ENCODE results near the gene LDB2.

LDB2 gene

DNA sequence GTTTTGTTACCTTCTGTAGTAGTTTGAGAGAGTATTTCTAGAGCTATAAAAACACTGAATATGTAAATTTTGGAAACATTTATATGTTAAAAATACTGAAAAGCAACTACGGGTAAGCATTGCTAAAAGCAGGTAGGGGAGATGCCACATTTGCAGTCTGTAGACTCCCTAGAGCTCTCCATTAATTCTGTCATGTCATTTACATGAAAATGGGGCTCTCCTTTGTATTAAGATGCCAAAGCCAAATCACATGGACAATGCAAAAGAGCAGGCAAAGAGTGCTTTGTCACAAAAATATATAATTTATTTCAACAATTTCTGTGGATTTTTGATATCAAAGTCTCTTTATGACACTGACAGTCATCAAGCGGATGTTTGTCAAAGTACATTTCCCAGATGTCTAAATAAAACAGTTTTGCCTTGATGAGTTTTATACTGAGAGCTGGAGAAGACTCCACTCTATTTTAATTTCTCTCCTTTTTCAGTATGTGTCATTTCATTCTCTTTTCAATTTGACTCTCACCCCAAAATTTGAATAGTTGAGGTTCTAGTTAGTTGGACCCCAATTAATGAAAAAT lies 51.8 kb downstream of the LDB2 start:
- Histone ChIP-seq H3K9me3 (ENCODE audit: control insufficient read depth in 2 of 2, low read length in 2 of 2) (no peaks in the 10 kb centered on the region), H3K27ac (ENCODE audit: low read depth in 2 of 2, low read length in 2 of 2) (no peak overlapping the region), H3K9ac (ENCODE audit: low read depth in 1 of 2, low read length in 2 of 2) (no peak overlapping the region), H3K4me1 (ENCODE audit: control insufficient read depth in 2 of 2, insufficient read depth in 2 of 2, low read length in 2 of 2) (no peaks in the 10 kb centered on the region), H3K27me3 (ENCODE audit: control insufficient read depth in 2 of 2, insufficient read depth in 2 of 2, low read length in 2 of 2) (no peaks in the 10 kb centered on the region), H3K36me3 (ENCODE audit: control insufficient read depth in 2 of 2, insufficient read depth in 2 of 2, low read length in 2 of 2) (no peaks in the 10 kb centered on the region), H3K4me3 (ENCODE audit: low read length in 2 of 2) (no peak overlapping the region)

GRCh38 chr4:16844816-16845586 lies 53.4 kb downstream of the LDB2 start:
- H3K36me3 ChIP-seq (ENCODE audit: control insufficient read depth in 2 of 2, insufficient read depth in 2 of 2, low read length in 2 of 2): no peaks in the 10 kb centered on the region
- H3K9me3 ChIP-seq (ENCODE audit: control insufficient read depth in 2 of 2, low read length in 2 of 2): no peaks in the 10 kb centered on the region
- H3K27me3 ChIP-seq (ENCODE audit: control insufficient read depth in 2 of 2, insufficient read depth in 2 of 2, low read length in 2 of 2): no peaks in the 10 kb centered on the region
- no peak overlapping the region for H3K4me3 ChIP-seq (ENCODE audit: low read length in 2 of 2)
- no peak overlapping the region for H3K27ac ChIP-seq (ENCODE audit: low read depth in 2 of 2, low read length in 2 of 2)
- H3K9ac ChIP-seq (ENCODE audit: low read depth in 1 of 2, low read length in 2 of 2): no peak overlapping the region
- H3K4me1 ChIP-seq (ENCODE audit: control insufficient read depth in 2 of 2, insufficient read depth in 2 of 2, low read length in 2 of 2): no peaks in the 10 kb centered on the region

GRCh38 chr4:16843831-16844508 lies 54.5 kb downstream of the LDB2 start:
- Histone ChIP-seq H3K9ac (ENCODE audit: low read depth in 1 of 2, low read length in 2 of 2) (no peak overlapping the region), H3K4me1 (ENCODE audit: control insufficient read depth in 2 of 2, insufficient read depth in 2 of 2, low read length in 2 of 2) (no peaks in the 10 kb centered on the region), H3K27ac (ENCODE audit: low read depth in 2 of 2, low read length in 2 of 2) (no peak overlapping the region), H3K27me3 (ENCODE audit: control insufficient read depth in 2 of 2, insufficient read depth in 2 of 2, low read length in 2 of 2) (no peaks in the 10 kb centered on the region), H3K4me3 (ENCODE audit: low read length in 2 of 2) (no peak overlapping the region), H3K36me3 (ENCODE audit: control insufficient read depth in 2 of 2, insufficient read depth in 2 of 2, low read length in 2 of 2) (no peaks in the 10 kb centered on the region), H3K9me3 (ENCODE audit: control insufficient read depth in 2 of 2, low read length in 2 of 2) (no peaks in the 10 kb centered on the region)

DNA sequence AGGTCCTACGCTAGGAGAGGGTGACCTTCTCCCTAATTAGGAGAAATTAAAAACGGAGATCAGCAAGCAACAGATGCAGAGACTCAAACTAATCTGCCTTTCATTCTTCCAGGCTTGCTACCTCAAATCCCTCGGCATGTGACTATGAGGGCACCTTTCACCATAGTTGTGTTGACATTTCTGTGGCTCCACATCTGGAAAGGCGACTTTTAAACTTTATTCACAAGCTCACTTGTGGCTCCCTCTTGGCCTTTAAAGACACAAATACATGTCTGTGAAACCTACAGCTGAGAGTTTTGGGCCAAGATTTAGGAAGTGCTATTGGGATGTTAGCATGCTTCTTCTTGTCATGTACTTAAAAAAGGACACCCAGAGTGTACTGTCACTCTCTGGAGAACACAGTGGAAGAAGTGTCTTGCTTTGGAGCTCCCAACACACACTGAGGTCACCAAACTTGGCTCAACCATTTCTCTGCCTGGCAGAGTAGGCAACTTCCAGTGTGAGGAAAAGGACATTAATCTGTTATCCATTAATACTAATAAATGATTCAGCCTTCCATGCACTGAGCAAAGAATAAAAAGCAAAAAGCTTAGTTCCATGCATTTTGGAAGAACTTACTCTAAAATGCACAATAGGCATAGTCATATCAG lies 60.1 kb downstream of the LDB2 start:
- no peaks in the 10 kb centered on the region for H3K27me3 ChIP-seq (ENCODE audit: control insufficient read depth in 2 of 2, insufficient read depth in 2 of 2, low read length in 2 of 2)
- no peaks in the 10 kb centered on the region for H3K9me3 ChIP-seq (ENCODE audit: control insufficient read depth in 2 of 2, low read length in 2 of 2)
- H3K9ac ChIP-seq (ENCODE audit: low read depth in 1 of 2, low read length in 2 of 2): no peak overlapping the region
- no peak overlapping the region for H3K27ac ChIP-seq (ENCODE audit: low read depth in 2 of 2, low read length in 2 of 2)
- no peaks in the 10 kb centered on the region for H3K4me1 ChIP-seq (ENCODE audit: control insufficient read depth in 2 of 2, insufficient read depth in 2 of 2, low read length in 2 of 2)
- H3K4me3 ChIP-seq (ENCODE audit: low read length in 2 of 2): no peak overlapping the region
- no peaks in the 10 kb centered on the region for H3K36me3 ChIP-seq (ENCODE audit: control insufficient read depth in 2 of 2, insufficient read depth in 2 of 2, low read length in 2 of 2)

- no peaks in the 10 kb centered on the region for H3K4me1 ChIP-seq (ENCODE audit: control insufficient read depth in 2 of 2, insufficient read depth in 2 of 2, low read length in 2 of 2)
- no peak overlapping the region for H3K27ac ChIP-seq (ENCODE audit: low read depth in 2 of 2, low read length in 2 of 2)
- no peaks in the 10 kb centered on the region for H3K27me3 ChIP-seq (ENCODE audit: control insufficient read depth in 2 of 2, insufficient read depth in 2 of 2, low read length in 2 of 2)
- no peaks in the 10 kb centered on the region for H3K36me3 ChIP-seq (ENCODE audit: control insufficient read depth in 2 of 2, insufficient read depth in 2 of 2, low read length in 2 of 2)
- H3K4me3 ChIP-seq (ENCODE audit: low read length in 2 of 2): no peak overlapping the region
- H3K9me3 ChIP-seq (ENCODE audit: control insufficient read depth in 2 of 2, low read length in 2 of 2): no peaks in the 10 kb centered on the region
- H3K9ac ChIP-seq (ENCODE audit: low read depth in 1 of 2, low read length in 2 of 2): no peak overlapping the region
These were observed 61.0 kb downstream of the LDB2 start for GRCh38 chr4:16837475-16837874.

GRCh38 chr4:16836324-16836723 lies 62.1 kb downstream of the LDB2 start:
- Histone ChIP-seq H3K27ac (ENCODE audit: low read depth in 2 of 2, low read length in 2 of 2) (no peak overlapping the region), H3K4me1 (ENCODE audit: control insufficient read depth in 2 of 2, insufficient read depth in 2 of 2, low read length in 2 of 2) (no peaks in the 10 kb centered on the region), H3K4me3 (ENCODE audit: low read length in 2 of 2) (no peak overlapping the region), H3K9ac (ENCODE audit: low read depth in 1 of 2, low read length in 2 of 2) (no peak overlapping the region), H3K27me3 (ENCODE audit: control insufficient read depth in 2 of 2, insufficient read depth in 2 of 2, low read length in 2 of 2) (no peaks in the 10 kb centered on the region), H3K36me3 (ENCODE audit: control insufficient read depth in 2 of 2, insufficient read depth in 2 of 2, low read length in 2 of 2) (no peaks in the 10 kb centered on the region), H3K9me3 (ENCODE audit: control insufficient read depth in 2 of 2, low read length in 2 of 2) (no peaks in the 10 kb centered on the region)

DNA sequence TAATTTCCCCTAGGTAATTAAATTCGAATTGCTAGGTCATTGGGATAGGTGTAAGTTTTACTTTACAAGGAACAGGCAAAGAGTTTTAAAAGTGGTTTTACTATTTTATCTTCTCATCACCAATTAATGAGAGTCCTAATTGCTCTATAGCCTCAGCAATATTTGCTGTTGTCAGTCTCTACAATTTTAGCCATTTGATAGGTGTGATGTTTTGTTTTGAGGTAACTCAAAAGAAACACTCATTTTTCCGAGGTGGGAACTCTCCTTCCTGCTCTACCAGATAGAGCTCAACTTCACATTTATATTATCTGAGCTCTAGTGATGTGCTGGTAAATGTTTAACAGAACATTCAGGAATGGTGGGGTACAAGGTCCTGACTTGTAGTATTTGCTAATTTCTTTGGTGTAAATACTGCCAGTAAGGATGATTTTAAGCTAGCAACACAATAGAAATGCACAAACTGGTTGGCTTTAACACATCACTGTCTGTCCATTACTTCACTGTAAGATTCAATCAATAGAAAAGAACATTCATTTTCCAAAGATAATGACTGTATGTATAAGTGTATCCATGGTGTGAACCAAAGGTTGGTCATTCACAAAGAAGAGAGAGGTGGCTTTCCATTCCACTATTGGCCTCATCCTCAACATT lies 62.7 kb downstream of the LDB2 start:
- no peaks in the 10 kb centered on the region for H3K36me3 ChIP-seq (ENCODE audit: control insufficient read depth in 2 of 2, insufficient read depth in 2 of 2, low read length in 2 of 2)
- H3K4me1 ChIP-seq (ENCODE audit: control insufficient read depth in 2 of 2, insufficient read depth in 2 of 2, low read length in 2 of 2): no peaks in the 10 kb centered on the region
- H3K27ac ChIP-seq (ENCODE audit: low read depth in 2 of 2, low read length in 2 of 2): no peak overlapping the region
- H3K27me3 ChIP-seq (ENCODE audit: control insufficient read depth in 2 of 2, insufficient read depth in 2 of 2, low read length in 2 of 2): no peaks in the 10 kb centered on the region
- no peaks in the 10 kb centered on the region for H3K9me3 ChIP-seq (ENCODE audit: control insufficient read depth in 2 of 2, low read length in 2 of 2)
- H3K4me3 ChIP-seq (ENCODE audit: low read length in 2 of 2): no peak overlapping the region
- no peak overlapping the region for H3K9ac ChIP-seq (ENCODE audit: low read depth in 1 of 2, low read length in 2 of 2)

DNA sequence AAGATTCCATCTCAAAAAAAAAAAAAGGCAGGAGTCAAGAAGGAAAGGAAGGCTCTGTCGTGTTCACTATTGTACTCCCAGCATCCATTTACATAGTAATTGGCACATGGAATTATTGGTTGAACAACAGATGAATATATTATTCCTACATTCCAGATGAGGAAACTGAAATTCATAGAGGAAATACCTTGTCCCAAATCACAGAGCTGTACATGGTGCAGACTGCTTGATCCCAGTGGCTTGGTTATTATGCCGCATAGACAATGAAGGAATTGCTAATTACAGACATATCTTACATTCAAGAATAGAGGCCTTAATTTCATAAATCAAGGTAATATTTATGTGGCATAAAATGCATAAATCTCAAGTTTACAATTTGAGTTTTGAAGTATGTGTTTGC lies 63.6 kb downstream of the LDB2 start:
- no peak overlapping the region for H3K4me3 ChIP-seq (ENCODE audit: low read length in 2 of 2)
- no peaks in the 10 kb centered on the region for H3K36me3 ChIP-seq (ENCODE audit: control insufficient read depth in 2 of 2, insufficient read depth in 2 of 2, low read length in 2 of 2)
- H3K27me3 ChIP-seq (ENCODE audit: control insufficient read depth in 2 of 2, insufficient read depth in 2 of 2, low read length in 2 of 2): no peaks in the 10 kb centered on the region
- H3K9me3 ChIP-seq (ENCODE audit: control insufficient read depth in 2 of 2, low read length in 2 of 2): no peaks in the 10 kb centered on the region
- H3K27ac ChIP-seq (ENCODE audit: low read depth in 2 of 2, low read length in 2 of 2): no peak overlapping the region
- H3K4me1 ChIP-seq (ENCODE audit: control insufficient read depth in 2 of 2, insufficient read depth in 2 of 2, low read length in 2 of 2): no peaks in the 10 kb centered on the region
- no peak overlapping the region for H3K9ac ChIP-seq (ENCODE audit: low read depth in 1 of 2, low read length in 2 of 2)

- H3K36me3 ChIP-seq (ENCODE audit: control insufficient read depth in 2 of 2, insufficient read depth in 2 of 2, low read length in 2 of 2): no peaks in the 10 kb centered on the region
- no peak overlapping the region for H3K9ac ChIP-seq (ENCODE audit: low read depth in 1 of 2, low read length in 2 of 2)
- H3K4me1 ChIP-seq (ENCODE audit: control insufficient read depth in 2 of 2, insufficient read depth in 2 of 2, low read length in 2 of 2): no peaks in the 10 kb centered on the region
- H3K27ac ChIP-seq (ENCODE audit: low read depth in 2 of 2, low read length in 2 of 2): no peak overlapping the region
- no peaks in the 10 kb centered on the region for H3K9me3 ChIP-seq (ENCODE audit: control insufficient read depth in 2 of 2, low read length in 2 of 2)
- no peaks in the 10 kb centered on the region for H3K27me3 ChIP-seq (ENCODE audit: control insufficient read depth in 2 of 2, insufficient read depth in 2 of 2, low read length in 2 of 2)
- no peak overlapping the region for H3K4me3 ChIP-seq (ENCODE audit: low read length in 2 of 2)
These were observed 64.7 kb downstream of the LDB2 start for GRCh38 chr4:16833722-16834121.

- Histone ChIP-seq H3K9me3 (ENCODE audit: control insufficient read depth in 2 of 2, low read length in 2 of 2) (no peaks in the 10 kb centered on the region), H3K36me3 (ENCODE audit: control insufficient read depth in 2 of 2, insufficient read depth in 2 of 2, low read length in 2 of 2) (no peaks in the 10 kb centered on the region), H3K4me1 (ENCODE audit: control insufficient read depth in 2 of 2, insufficient read depth in 2 of 2, low read length in 2 of 2) (no peaks in the 10 kb centered on the region), H3K4me3 (ENCODE audit: low read length in 2 of 2) (no peak overlapping the region), H3K27me3 (ENCODE audit: control insufficient read depth in 2 of 2, insufficient read depth in 2 of 2, low read length in 2 of 2) (no peaks in the 10 kb centered on the region), H3K27ac (ENCODE audit: low read depth in 2 of 2, low read length in 2 of 2) (no peak overlapping the region), H3K9ac (ENCODE audit: low read depth in 1 of 2, low read length in 2 of 2) (no peak overlapping the region)
These were observed 68.4 kb downstream of the LDB2 start for GRCh38 chr4:16830081-16830480.

Measured in mucosa of rectum (tissue), 2 donors.